Measurements from ENCODE around the gene IGSF3. TPM values are rescaled to one million over a fixed set of nuclear protein-coding genes. Genes with fewer than 3 reads are reported as not detected.

Gene IGSF3
- total and polyA plus RNA-seq, 10 donors, result 0.09 to 1.2 (median 0.56) TPM

DNA sequence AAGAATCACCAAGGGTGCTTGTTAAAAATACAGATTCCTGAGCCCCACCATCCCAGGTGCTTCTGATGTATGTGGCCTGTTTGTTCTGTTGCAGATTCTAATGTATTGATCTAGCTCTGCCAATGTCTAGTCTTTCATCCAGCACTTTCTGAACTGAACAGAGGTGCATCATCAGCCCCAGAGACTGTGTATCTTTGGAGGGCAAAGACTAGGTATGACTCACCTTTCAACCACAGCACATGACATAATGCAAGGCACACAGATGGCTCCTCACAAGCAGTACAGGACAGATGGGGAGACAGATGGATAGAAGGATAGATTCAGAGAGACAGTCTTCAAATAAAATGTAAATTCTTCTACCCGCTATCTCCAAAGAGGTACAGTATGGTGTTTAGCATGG, 129.0 kb downstream of the IGSF3 start:
- peak overlapping the region in 6 of 8 donors; percentile 15 to 67 (median 48) for H3K27ac ChIP-seq
- DNase-seq, result no peak
- 95 to 100% (median 97%) methylated on average over 1 of the region's 1 CpG for whole genome bisulfite sequencing, 5 donors
- no peak overlapping the region for H3K4me3 ChIP-seq
- peaks cover 0 to 88% (median 34%) of the 10 kb centered on the region in 6 donors for H3K36me3 ChIP-seq
- no peaks in the 10 kb centered on the region for H3K27me3 ChIP-seq (replicated peaks in 1 of 7)
- no peaks in the 10 kb centered on the region for H3K9me3 ChIP-seq
- intact Hi-C loops (cut with DNase I; ENCODE audit: low total_unique reads), result no loop called here
- peaks cover 0 to 46% (median 30%) of the 10 kb centered on the region in 6 donors for H3K4me1 ChIP-seq
- TF ChIP-seq CTCF (IDR thresholded peaks at IDR 0.05 in 8 of 11, conservative IDR thresholded peaks at IDR 0.05 in 3 of 11) (no peak), POLR2AphosphoS5 (IDR thresholded peaks at IDR 0.05) (no peak), POLR2A (IDR thresholded peaks at IDR 0.05) (no peak)

DNA sequence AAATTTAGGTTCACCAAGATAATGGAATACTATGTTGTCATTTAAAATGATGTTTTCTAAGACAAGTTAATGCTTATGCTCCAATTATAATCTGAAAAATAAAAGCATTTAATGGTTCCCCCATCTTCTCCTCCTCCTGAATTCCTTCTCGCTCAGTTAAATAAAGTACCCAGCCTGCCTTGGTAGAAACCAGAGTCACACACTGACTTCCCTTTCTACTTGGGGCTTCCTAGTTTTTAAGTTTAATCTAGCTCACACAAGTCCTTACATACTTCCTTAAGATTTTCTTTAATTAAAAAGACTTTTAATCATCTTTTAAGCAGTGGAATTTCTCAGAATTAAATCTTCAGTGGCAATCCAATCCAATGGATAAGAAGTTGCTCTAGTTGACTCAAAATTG, 129.6 kb downstream of the IGSF3 start:
- Histone ChIP-seq H3K9me3 (no peaks in the 10 kb centered on the region), H3K4me3 (no peak overlapping the region), H3K27ac (peak overlapping the region in 6 of 8 donors; percentile 29 to 67 (median 48)), H3K27me3 (replicated peaks in 1 of 7) (no peaks in the 10 kb centered on the region), H3K36me3 (peaks cover 0 to 88% (median 36%) of the 10 kb centered on the region in 6 donors), H3K4me1 (peaks cover 0 to 52% (median 32%) of the 10 kb centered on the region in 6 donors)
- intact Hi-C loops (cut with DNase I; ENCODE audit: low total_unique reads), result no loop called here
- DNase-seq, result no peak
- TF ChIP-seq CTCF (IDR thresholded peaks at IDR 0.05 in 8 of 11, conservative IDR thresholded peaks at IDR 0.05 in 3 of 11) (no peak), POLR2A (IDR thresholded peaks at IDR 0.05) (no peak), POLR2AphosphoS5 (IDR thresholded peaks at IDR 0.05) (no peak)
- WGBS, 5 donors, result 45 to 75% (median 62%) methylated on average over 1 of the region's 1 CpG

DNA sequence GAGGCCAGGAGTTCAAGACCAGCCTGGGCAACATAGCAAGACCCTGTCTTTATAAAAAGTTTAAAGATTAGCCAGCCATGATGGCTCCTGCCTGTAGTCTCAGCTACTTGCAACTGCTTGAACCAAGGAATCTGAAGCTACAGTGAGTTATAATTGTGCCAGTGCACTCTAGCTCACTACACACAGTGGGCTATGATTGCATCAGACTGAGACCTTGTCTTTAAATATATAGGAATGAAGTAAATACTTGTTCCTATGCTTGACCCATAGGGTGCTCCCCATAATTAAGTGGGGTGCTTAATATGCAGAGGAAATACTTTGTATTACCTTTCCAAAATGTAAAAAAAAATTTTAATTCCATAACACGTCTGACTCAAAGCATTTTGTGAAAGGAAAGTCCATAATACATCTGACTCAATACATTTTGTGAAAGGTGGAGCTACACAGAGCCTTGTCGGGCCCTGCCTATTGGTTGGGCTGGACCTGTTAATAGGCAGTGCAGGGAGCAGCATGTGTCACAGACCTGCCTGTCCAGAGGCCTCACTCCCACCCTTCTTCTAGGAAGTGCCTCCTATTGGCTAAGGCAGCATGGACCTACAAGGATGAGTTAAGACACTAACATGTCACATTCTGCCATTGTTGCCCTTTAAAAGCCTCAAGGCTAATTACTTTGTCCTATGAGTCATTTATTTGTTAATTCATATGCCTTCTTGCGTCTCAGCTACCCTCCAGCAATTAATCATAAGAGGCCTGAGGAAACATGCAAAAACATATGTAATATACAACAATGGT, 130.3 kb downstream of the IGSF3 start:
- DNase-seq, result no peak
- Histone ChIP-seq H3K9me3 (no peaks in the 10 kb centered on the region), H3K36me3 (peaks cover 0 to 88% (median 35%) of the 10 kb centered on the region in 6 donors), H3K4me1 (peaks cover 0 to 57% (median 34%) of the 10 kb centered on the region in 6 donors), H3K27ac (peak overlapping the region in 3 of 8 donors; percentile 62 to 67 (median 63)), H3K4me3 (no peak overlapping the region), H3K27me3 (replicated peaks in 1 of 7) (no peaks in the 10 kb centered on the region)
- TF ChIP-seq CTCF (IDR thresholded peaks at IDR 0.05 in 8 of 11, conservative IDR thresholded peaks at IDR 0.05 in 3 of 11) (no peak), POLR2A (IDR thresholded peaks at IDR 0.05) (no peak), POLR2AphosphoS5 (IDR thresholded peaks at IDR 0.05) (no peak)
- intact Hi-C loops (cut with DNase I; ENCODE audit: low total_unique reads), result no loop called here
- 78 to 90% (median 83%) methylated on average over 3 of the region's 3 CpGs for WGBS, 5 donors

GRCh38 chr1:116534014-116534739, 133.4 kb downstream of the IGSF3 start:
- Histone ChIP-seq H3K9me3 (no peaks in the 10 kb centered on the region), H3K27me3 (replicated peaks in 1 of 7) (no peaks in the 10 kb centered on the region), H3K36me3 (peaks cover 0 to 78% (median 33%) of the 10 kb centered on the region in 6 donors), H3K27ac (no peak overlapping the region), H3K4me1 (peaks cover 0 to 36% (median 16%) of the 10 kb centered on the region in 6 donors), H3K4me3 (no peak overlapping the region)
- no peak for TF ChIP-seq CTCF (IDR thresholded peaks at IDR 0.05 in 8 of 11, conservative IDR thresholded peaks at IDR 0.05 in 3 of 11)
- no peak for TF ChIP-seq POLR2A (IDR thresholded peaks at IDR 0.05)
- no peak for TF ChIP-seq POLR2AphosphoS5 (IDR thresholded peaks at IDR 0.05)
- 91 to 96% (median 93%) methylated on average over 33 to 45 of the region's 45 CpGs for WGBS, 5 donors
- DNase-seq, result no peak
- intact Hi-C loops (cut with DNase I; ENCODE audit: low total_unique reads), result no loop called here
